Right forelimb (tissue), 1 donor: ENCODE measurements around the gene TRIP6.
"Not testable (repeated sequence)": the region's sequence is repeated elsewhere in the genome, so short reads cannot be mapped to it uniquely, and the experiment has no call there.

Experiments used
- DNase-seq: peaks from one replicate; pipeline ENCODE4 v3.0.0-alpha.2; 2018

TRIP6 gene

GRCh38 chr7:100839361-100839760 lies 27.8 kb upstream of the TRIP6 start:
- no peak for DNase-seq

- no peak for DNase-seq
These were observed 26.6 kb upstream of the TRIP6 start for GRCh38 chr7:100840470-100841100.

GRCh38 chr7:100847360-100847759 lies 19.8 kb upstream of the TRIP6 start:
- no peak for DNase-seq

GRCh38 chr7:100852048-100852872 lies 14.9 kb upstream of the TRIP6 start, which contains the start of gene SLC12A9:
TSS of gene SLC12A9 (plus strand) at chr7:100852713. CDS start at chr7:100854198, 1,485 bp downstream.
- DNase-seq, result peak; percentile 93

- DNase-seq, result no peak
These were observed 12.9 kb upstream of the TRIP6 start for GRCh38 chr7:100854146-100854895.

- not testable (repeated sequence) for DNase-seq
These were observed 12.3 kb upstream of the TRIP6 start for GRCh38 chr7:100854899-100855298.

DNA sequence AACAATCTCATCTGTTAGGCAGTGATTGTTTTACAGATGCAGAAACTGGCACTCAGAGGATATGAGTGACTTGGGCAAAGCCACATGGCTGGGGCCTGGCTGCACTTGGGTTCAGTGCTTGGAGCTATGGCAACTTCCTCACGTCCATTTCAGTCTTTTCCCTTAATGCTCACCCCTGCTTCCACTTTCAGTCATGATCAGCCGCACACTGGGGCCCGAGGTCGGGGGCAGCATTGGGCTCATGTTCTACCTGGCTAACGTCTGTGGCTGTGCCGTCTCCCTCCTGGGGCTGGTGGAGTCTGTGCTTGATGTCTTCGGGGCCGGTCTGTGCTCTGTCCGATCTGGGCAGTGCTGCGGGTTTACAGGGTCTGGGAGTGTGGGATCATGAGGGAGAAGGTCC lies 11.7 kb upstream of the TRIP6 start:
- DNase-seq, result no peak

GRCh38 chr7:100856871-100857282 lies 10.3 kb upstream of the TRIP6 start:
- DNase-seq, result no peak

- no peak for DNase-seq
These were observed 7.3 kb upstream of the TRIP6 start for GRCh38 chr7:100859856-100860255.

GRCh38 chr7:100860702-100861615 lies 6.2 kb upstream of the TRIP6 start:
- DNase-seq, result no peak

- DNase-seq, result no peak
These were observed 5.6 kb upstream of the TRIP6 start for GRCh38 chr7:100861616-100861985.

DNA sequence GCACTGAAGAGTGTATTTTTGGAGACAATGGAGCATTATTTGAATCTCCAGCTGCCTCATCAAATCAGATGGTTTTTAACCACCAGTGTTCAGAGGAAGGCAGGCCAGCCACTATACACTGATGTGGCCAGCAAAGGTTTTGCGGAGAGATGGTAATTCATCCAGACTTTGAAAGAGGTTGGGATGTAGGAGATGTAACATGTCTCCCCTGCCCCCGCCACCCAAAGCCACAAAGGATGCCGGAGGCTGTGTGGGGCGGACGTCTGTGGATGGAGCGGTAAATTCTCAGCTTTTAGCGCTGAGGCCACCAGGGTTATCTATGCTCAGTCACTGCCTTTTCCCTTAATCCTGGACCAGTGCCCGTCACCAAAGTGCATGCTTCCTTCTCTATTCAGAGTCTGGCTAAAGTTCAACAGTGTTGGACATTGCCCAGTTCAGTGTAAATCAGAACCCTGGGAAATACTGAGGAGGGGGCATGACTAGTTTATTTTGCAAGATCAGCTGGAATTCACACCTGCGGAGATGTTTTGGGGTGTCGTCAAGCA lies 3.7 kb upstream of the TRIP6 start:
- no peak for DNase-seq

GRCh38 chr7:100864263-100864845 lies 2.8 kb upstream of the TRIP6 start:
- no peak for DNase-seq

DNA sequence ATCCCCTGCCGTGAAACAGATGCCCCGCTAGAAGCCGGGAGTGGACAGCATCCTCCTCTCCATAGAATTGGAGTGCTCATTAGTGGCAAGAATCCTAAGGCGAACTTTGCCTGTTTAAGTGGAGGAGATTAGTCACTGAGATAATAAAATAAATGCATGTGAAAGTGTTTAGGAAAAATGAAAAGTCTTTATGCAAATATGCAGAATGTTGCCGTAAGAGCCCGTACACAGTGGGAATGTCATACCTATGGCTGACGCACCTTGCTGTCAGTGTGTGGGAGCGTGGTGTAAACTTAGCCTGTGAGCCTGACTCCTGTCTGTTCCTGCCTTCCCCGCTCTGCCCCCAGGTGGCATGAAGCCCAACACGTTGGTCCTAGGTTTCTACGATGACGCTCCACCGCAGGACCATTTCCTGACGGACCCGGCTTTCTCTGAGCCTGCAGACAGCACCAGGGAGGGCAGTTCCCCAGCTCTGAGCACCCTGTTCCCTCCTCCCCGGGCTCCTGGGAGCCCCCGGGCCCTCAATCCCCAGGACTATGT lies 1.7 kb upstream of the TRIP6 start:
- no peak for DNase-seq

DNA sequence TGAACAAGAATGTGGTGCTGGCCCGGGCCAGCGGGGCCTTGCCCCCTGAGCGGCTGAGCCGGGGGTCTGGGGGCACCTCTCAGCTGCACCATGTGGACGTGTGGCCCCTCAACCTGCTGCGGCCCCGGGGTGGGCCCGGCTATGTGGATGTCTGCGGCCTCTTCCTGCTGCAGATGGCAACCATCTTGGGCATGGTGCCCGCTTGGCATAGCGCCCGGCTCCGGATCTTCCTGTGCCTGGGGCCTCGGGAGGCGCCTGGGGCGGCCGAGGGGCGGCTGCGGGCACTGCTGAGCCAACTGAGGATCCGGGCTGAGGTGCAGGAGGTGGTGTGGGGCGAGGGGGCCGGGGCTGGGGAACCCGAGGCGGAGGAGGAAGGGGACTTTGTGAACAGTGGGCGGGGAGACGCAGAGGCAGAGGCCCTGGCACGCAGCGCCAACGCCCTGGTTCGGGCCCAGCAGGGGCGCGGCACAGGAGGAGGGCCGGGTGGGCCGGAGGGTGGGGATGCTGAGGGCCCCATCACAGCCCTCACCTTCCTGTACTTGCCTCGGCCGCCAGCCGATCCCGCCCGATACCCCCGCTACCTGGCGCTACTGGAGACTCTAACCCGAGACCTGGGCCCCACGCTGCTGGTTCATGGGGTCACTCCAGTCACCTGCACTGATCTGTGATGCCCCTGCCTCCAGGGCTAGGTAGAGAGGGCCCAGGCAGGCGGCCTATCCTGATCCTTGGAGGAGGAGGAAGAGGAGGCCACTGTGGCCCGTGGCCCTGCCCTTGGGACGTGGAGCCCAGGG lies 1.1 kb upstream of the TRIP6 start:
- DNase-seq, result peak; percentile 88

DNA sequence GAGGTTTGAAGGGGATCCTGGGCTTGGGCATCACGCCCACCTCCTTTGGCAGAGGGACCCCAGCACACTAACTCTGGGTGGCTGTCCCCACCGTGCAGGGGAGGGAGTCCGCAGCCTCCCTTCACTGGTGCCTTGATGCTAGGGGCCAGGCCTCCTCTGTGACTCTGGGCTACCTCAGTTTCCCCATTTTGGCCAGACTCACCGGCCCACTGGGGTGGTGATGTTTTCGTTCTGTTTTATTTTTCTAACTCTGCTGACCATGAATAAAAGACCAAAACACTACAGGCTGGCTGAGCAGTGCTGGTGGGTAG lies 503 bp upstream of the TRIP6 start:
- DNase-seq, result no peak

DNA sequence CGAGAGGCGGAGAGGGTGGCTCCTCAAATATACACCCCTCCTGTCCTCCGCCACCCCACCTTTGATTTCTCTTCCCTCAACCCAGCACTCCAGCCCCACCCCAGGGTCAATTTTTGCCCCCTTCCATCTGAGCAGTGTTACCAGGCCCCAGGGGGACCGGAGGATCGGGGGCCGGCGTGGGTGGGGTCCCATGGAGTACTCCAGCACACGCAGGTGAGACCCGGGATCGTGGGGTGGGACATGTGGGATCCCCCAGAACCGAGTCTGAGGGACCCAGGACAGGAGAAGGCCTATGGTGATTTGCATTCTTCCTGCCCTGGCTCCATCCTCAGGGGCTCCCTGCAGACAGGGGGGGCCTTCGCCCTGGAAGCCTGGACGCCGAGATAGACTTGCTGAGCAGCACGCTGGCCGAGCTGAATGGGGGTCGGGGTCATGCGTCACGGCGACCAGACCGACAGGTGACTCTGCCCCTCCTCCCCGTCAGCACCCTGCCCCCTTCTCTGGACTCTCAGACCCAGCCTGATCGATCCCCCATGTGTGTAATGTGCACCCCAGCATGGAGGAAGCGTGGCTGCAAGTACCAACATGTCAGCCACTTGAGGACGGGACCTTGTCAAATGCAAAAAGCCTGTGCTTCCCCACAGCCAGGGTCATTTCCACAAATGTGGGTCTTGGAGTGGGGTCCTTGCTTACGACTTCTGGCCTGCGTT lies 744 bp downstream of the TRIP6 start:
- DNase-seq, result no peak

GRCh38 chr7:100873599-100874299 lies 6.6 kb downstream of the TRIP6 start:
- DNase-seq, result no peak

- no peak for DNase-seq
These were observed 7.1 kb downstream of the TRIP6 start for GRCh38 chr7:100874300-100874576.
